Measurements from ENCODE around the gene PCDHA9. TPM values are rescaled to one million over a fixed set of nuclear protein-coding genes. Genes with fewer than 3 reads are reported as not detected.
A peak's percentile ranks its signal among the peaks of the same experiment; 100 is the strongest.

The PCDHA9 gene
- total RNA-seq, 4 donors from 2014 or later: 0.13 to 0.47 (median 0.23) TPM; not detected in 1

- Histone ChIP-seq H3K36me3 (no peaks in the 10 kb centered on the region), H3K27ac (peak within 1 kb of the TSS in 1 of 4 donors; percentile 56), H3K27me3 (peaks cover 81% of the 10 kb centered on the region), H3K9me3 (peaks cover 0 to 61% (median 0%) of the 10 kb centered on the region in 3 donors), H3K4me1 (no peaks in the 10 kb centered on the region), H3K4me3 (peak within 1 kb of the TSS; percentile 6 to 27)
- no peak for TF ChIP-seq POLR2A (IDR thresholded peaks at IDR 0.05)
- TF ChIP-seq CTCF (IDR thresholded peaks at IDR 0.05): peak in 2 of 4 experiments; percentile 15 to 39
- 11 to 18% methylated on average over 8 to 40 of the region's 44 CpGs for WGBS, 2 donors (ENCODE audit: low coverage in 1 of 2)
- no peak for ATAC-seq
These were observed 7.8 kb downstream of the PCDHA9 start, which contains the start of gene PCDHA10 for GRCh38 chr5:140855772-140856674. PCDHA10 (plus strand) TSS chr5:140855897; CDS start chr5:140856049, 152 bp downstream.

GRCh38 chr5:140857177-140857986 is 9.2 kb downstream of the PCDHA9 start:
- TF ChIP-seq CTCF (IDR thresholded peaks at IDR 0.05): no peak
- no peak for TF ChIP-seq POLR2A (IDR thresholded peaks at IDR 0.05)
- TF ChIP-seq POLR2AphosphoS5 (IDR thresholded peaks at IDR 0.05): no peak
- no peak for TF ChIP-seq EP300 (IDR thresholded peaks at IDR 0.05)
- no peak for ATAC-seq
- WGBS, 2 donors (ENCODE audit: low coverage in 1 of 2): 35 to 55% methylated on average over 4 to 19 of the region's 94 CpGs
- peaks cover 86% of the 10 kb centered on the region for H3K27me3 ChIP-seq
- H3K4me1 ChIP-seq: no peaks in the 10 kb centered on the region
- H3K4me3 ChIP-seq: no peak overlapping the region
- H3K36me3 ChIP-seq: no peaks in the 10 kb centered on the region
- H3K9me3 ChIP-seq: peaks cover 0 to 71% (median 0%) of the 10 kb centered on the region in 3 donors
- no peak overlapping the region for H3K27ac ChIP-seq

DNA sequence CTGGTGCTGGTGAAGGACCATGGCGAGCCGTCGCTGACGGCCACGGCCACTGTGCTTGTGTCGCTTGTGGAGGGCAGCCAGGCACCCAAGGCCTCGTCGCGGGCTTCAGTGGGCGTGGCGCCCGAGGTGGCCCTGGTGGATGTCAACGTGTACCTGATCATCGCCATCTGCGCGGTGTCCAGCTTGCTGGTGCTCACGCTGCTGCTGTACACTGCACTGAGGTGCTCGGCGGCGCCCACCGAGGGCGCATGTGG is 9.7 kb downstream of the PCDHA9 start:
- Histone ChIP-seq H3K36me3 (no peaks in the 10 kb centered on the region), H3K4me1 (no peaks in the 10 kb centered on the region), H3K4me3 (no peak overlapping the region), H3K9me3 (peaks cover 0 to 71% (median 0%) of the 10 kb centered on the region in 3 donors), H3K27me3 (peaks cover 86% of the 10 kb centered on the region), H3K27ac (no peak overlapping the region)
- no peak for TF ChIP-seq CTCF (IDR thresholded peaks at IDR 0.05)
- TF ChIP-seq POLR2A (IDR thresholded peaks at IDR 0.05): no peak
- TF ChIP-seq POLR2AphosphoS5 (IDR thresholded peaks at IDR 0.05): no peak
- TF ChIP-seq EP300 (IDR thresholded peaks at IDR 0.05): no peak
- WGBS, 2 donors (ENCODE audit: low coverage in 1 of 2): 40% methylated on average over 2 of the region's 22 CpGs; no CpG with 5 or more reads in 1 of the 2 donors
- no peak for ATAC-seq

DNA sequence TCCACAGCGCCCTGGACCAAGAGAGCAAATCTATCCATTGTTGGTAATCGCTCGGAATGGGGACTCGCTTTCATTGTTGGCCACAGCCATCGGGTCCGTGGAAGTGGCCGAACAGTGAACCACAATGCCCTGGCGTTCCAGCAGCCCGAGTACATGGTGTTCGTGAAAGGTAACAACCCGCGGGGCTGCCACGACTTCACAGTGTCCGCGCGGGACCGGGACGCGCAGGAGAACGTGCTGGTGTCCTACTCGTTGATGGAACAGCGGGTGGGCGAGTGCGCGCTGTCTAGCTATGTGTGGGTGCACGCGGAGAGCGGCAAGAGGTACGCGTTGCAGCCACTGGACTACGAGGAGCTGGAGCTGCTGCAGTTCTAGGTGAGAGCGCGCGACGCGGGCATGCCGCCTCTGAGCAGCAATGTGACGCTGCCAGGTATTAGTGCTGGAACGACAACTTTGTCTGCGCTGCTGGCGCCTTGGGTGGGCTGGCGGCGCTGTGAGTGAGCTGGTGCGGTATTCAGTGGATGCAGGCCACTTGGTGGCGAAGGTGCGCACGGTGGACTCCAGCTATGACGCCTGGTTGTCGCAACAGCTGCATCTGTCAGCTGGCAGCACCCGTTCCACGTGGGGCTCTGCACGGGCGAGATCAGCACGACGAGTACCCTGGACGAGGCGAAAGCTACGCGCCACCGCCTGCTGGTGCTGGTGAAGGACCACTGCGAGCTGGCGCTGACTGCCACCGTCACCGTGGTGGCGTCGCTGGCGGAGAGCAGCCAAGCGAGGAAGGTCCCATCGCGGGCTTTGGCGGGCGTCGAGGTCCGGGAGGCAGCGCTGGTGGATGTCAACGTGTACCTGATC is 14.5 kb downstream of the PCDHA9 start:
- no peak for ATAC-seq
- Histone ChIP-seq H3K27me3 (peaks cover 57% of the 10 kb centered on the region), H3K27ac (no peak overlapping the region), H3K36me3 (no peaks in the 10 kb centered on the region), H3K9me3 (peaks cover 0 to 59% (median 0%) of the 10 kb centered on the region in 3 donors), H3K4me3 (no peak overlapping the region), H3K4me1 (no peaks in the 10 kb centered on the region)
- WGBS, 2 donors (ENCODE audit: low coverage in 1 of 2): 41% methylated on average over 8 of the region's 76 CpGs; no CpG with 5 or more reads in 1 of the 2 donors
- TF ChIP-seq POLR2A (IDR thresholded peaks at IDR 0.05) (no peak), CTCF (IDR thresholded peaks at IDR 0.05) (no peak), EP300 (IDR thresholded peaks at IDR 0.05) (no peak), POLR2AphosphoS5 (IDR thresholded peaks at IDR 0.05) (no peak)

Measured in gastroesophageal sphincter (tissue), 4 donors.